Hindlimb muscle (tissue), 1 donor: ENCODE data around the gene SEPTIN5. TPM values are rescaled to one million over a fixed set of nuclear protein-coding genes. Genes with fewer than 3 reads are reported as not detected.

Source experiments
- DNase-seq: peaks from one replicate; pipeline ENCODE4 v3.0.0-alpha.2; 2013
- polyA plus RNA-seq: library from polyadenylated mRNA; unstranded; fragments of 120-200 nt; gene quantifications from one replicate; pipeline ENCODE4 v1.2.1, GENCODE V29; 2013; ENCODE audit not compliant: insufficient read length

SEPTIN5 gene
- polyA plus RNA-seq, 1 donor: 130 TPM

- DNase-seq: no peak
Measured at GRCh38 chr22:19734837-19735382, 20.6 kb downstream of the SEPTIN5 start.

GRCh38 chr22:19735665-19736510, 21.6 kb downstream of the SEPTIN5 start:
- DNase-seq: no peak

- DNase-seq: no peak
Measured at GRCh38 chr22:19737846-19738663, 23.8 kb downstream of the SEPTIN5 start.

- DNase-seq: no peak
Measured at GRCh38 chr22:19738664-19739447, 24.6 kb downstream of the SEPTIN5 start.

GRCh38 chr22:19739448-19739895, 25.2 kb downstream of the SEPTIN5 start:
- DNase-seq: no peak

GRCh38 chr22:19739911-19740449, 25.7 kb downstream of the SEPTIN5 start:
- DNase-seq: no peak

- no peak for DNase-seq
Measured at GRCh38 chr22:19740586-19740985, 26.3 kb downstream of the SEPTIN5 start.

GRCh38 chr22:19741053-19741452, 26.8 kb downstream of the SEPTIN5 start:
- no peak for DNase-seq

- no peak for DNase-seq
Measured at GRCh38 chr22:19742160-19743066, 28.1 kb downstream of the SEPTIN5 start.

GRCh38 chr22:19743081-19743480, 28.8 kb downstream of the SEPTIN5 start:
- DNase-seq: no peak

GRCh38 chr22:19743651-19744050, 29.3 kb downstream of the SEPTIN5 start:
- DNase-seq: no peak

- no peak for DNase-seq
Measured at GRCh38 chr22:19744350-19745006, 30.2 kb downstream of the SEPTIN5 start.

GRCh38 chr22:19745155-19746101, 31.1 kb downstream of the SEPTIN5 start:
- no peak for DNase-seq

GRCh38 chr22:19746726-19747125, 32.4 kb downstream of the SEPTIN5 start:
- no peak for DNase-seq

GRCh38 chr22:19747551-19747950, 33.2 kb downstream of the SEPTIN5 start:
- no peak for DNase-seq

GRCh38 chr22:19748139-19748538, 33.8 kb downstream of the SEPTIN5 start:
- no peak for DNase-seq

- no peak for DNase-seq
Measured at GRCh38 chr22:19748991-19749664, 34.8 kb downstream of the SEPTIN5 start.

- no peak for DNase-seq
Measured at GRCh38 chr22:19749876-19750275, 35.6 kb downstream of the SEPTIN5 start.
